H9 (cell line): ENCODE results near the gene IVNS1ABP. TPM values are rescaled to one million over a fixed set of nuclear protein-coding genes. Genes with fewer than 3 reads are reported as not detected.

Source experiments
- DNase-seq: peaks from one replicate; pipeline ENCODE4 v3.0.0-alpha.2; 2017
- H2AFZ ChIP-seq: one replicate; pipeline ENCODE4 v1.6.1; 2013; ENCODE audit warnings: mild to moderate bottlenecking, low read length, control low read depth, moderate library complexity
- H2AK5ac ChIP-seq: 2 replicates; pipeline ENCODE4 v1.6.1; 2013; ENCODE audit warnings: low read length, control low read depth, mixed read lengths; ENCODE audit not compliant: insufficient read length
- H2BK120ac ChIP-seq: one replicate; pipeline ENCODE4 v1.6.1; 2013; ENCODE audit warnings: low read depth, mild to moderate bottlenecking, low read length, control low read depth, inconsistent platforms; ENCODE audit not compliant: poor library complexity, severe bottlenecking
- H2BK12ac ChIP-seq: 2 replicates; pipeline ENCODE4 v1.6.1; 2013; ENCODE audit warnings: low read length, control low read depth, mixed read lengths, low read depth; ENCODE audit not compliant: insufficient read length
- H2BK15ac ChIP-seq: 2 replicates; pipeline ENCODE4 v1.6.1; 2013; ENCODE audit warnings: low read depth, low read length, control low read depth
- H2BK20ac ChIP-seq: one replicate; pipeline ENCODE4 v1.6.1; 2013; ENCODE audit warnings: low read depth, mild to moderate bottlenecking, low read length, control low read depth, inconsistent platforms; ENCODE audit not compliant: poor library complexity, severe bottlenecking
- H2BK5ac ChIP-seq: 2 replicates; pipeline ENCODE4 v1.6.1; 2013; ENCODE audit warnings: low read length, control low read depth, mixed read lengths; ENCODE audit not compliant: insufficient read length
- H3K14ac ChIP-seq: 2 replicates; pipeline ENCODE4 v1.6.1; 2013; ENCODE audit warnings: low read length, control low read depth; ENCODE audit not compliant: insufficient read depth
- H3K18ac ChIP-seq: 2 replicates; pipeline ENCODE4 v1.6.1; 2013; ENCODE audit warnings: low read depth, mild to moderate bottlenecking, mixed read lengths, low read length, control low read depth; ENCODE audit not compliant: insufficient read length
- H3K23ac ChIP-seq: 2 replicates; pipeline ENCODE4 v1.6.1; 2013; ENCODE audit warnings: low read length, control low read depth, mixed read lengths, low read depth; ENCODE audit not compliant: insufficient read length
- H3K23me2 ChIP-seq: 2 replicates; pipeline ENCODE4 v1.6.1; 2013; ENCODE audit warnings: low read depth, mild to moderate bottlenecking, mixed read lengths, low read length, control low read depth; ENCODE audit not compliant: insufficient read length, poor library complexity, severe bottlenecking
- H3K27ac ChIP-seq: 2 replicates; pipeline ENCODE4 v1.5.1; 2013; ENCODE audit warnings: low read length, control low read depth, mixed read lengths, low read depth; ENCODE audit not compliant: insufficient read length
- H3K27me3 ChIP-seq: 2 replicates; pipeline ENCODE4 v1.6.1; 2013; ENCODE audit warnings: low read length, control low read depth, inconsistent platforms; ENCODE audit not compliant: insufficient read depth
- H3K4ac ChIP-seq: 2 replicates; pipeline ENCODE4 v1.6.1; 2013; ENCODE audit warnings: low read depth, mild to moderate bottlenecking, control low read depth, inconsistent platforms, low read length, moderate library complexity
- H3K4me1 ChIP-seq: 2 replicates; pipeline ENCODE4 v1.6.1; 2013; ENCODE audit warnings: low read length, control low read depth, inconsistent platforms; ENCODE audit not compliant: insufficient read depth
- H3K4me2 ChIP-seq: 2 replicates; pipeline ENCODE4 v1.6.1; 2013; ENCODE audit warnings: low read length, control low read depth, mixed read lengths; ENCODE audit not compliant: insufficient read length, insufficient read depth
- H3K56ac ChIP-seq: 2 replicates; pipeline ENCODE4 v1.6.1; 2013; ENCODE audit warnings: low read depth, mild to moderate bottlenecking, mixed read lengths, low read length, control low read depth; ENCODE audit not compliant: insufficient read length
- H3K79me1 ChIP-seq: 2 replicates; pipeline ENCODE4 v1.6.1; 2013; ENCODE audit warnings: low read depth, mild to moderate bottlenecking, moderate library complexity, low read length, control low read depth, inconsistent platforms; ENCODE audit not compliant: insufficient read depth, poor library complexity, severe bottlenecking
- H3K79me2 ChIP-seq: 2 replicates; pipeline ENCODE4 v1.6.1; 2013; ENCODE audit warnings: low read length, control low read depth, inconsistent platforms; ENCODE audit not compliant: insufficient read depth
- H3K9ac ChIP-seq: 2 replicates; pipeline ENCODE4 v1.6.1; 2013; ENCODE audit warnings: low read length, control low read depth, mixed read lengths; ENCODE audit not compliant: insufficient read length; ENCODE audit errors: extremely low read depth
- H3K9me3 ChIP-seq: one replicate; pipeline ENCODE4 v1.6.1; 2013; ENCODE audit warnings: low read depth, low read length, inconsistent platforms; ENCODE audit not compliant: control insufficient read depth
- H3T11ph ChIP-seq: one replicate; pipeline ENCODE4 v1.6.1; 2013; ENCODE audit warnings: mild to moderate bottlenecking, low read length, control low read depth, inconsistent platforms
- H4K20me1 ChIP-seq: one replicate; pipeline ENCODE4 v1.6.1; 2013; ENCODE audit not compliant: control insufficient read depth, insufficient read length, insufficient read depth
- H4K5ac ChIP-seq: 2 replicates; pipeline ENCODE4 v1.6.1; 2013; ENCODE audit warnings: low read depth, mild to moderate bottlenecking, mixed read lengths, low read length, control low read depth; ENCODE audit not compliant: insufficient read length
- H4K8ac ChIP-seq: replicated peaks from 2 replicates; pipeline ENCODE4 v1.6.1; 2013; ENCODE audit warnings: low read length, control low read depth, mixed read lengths, low read depth; ENCODE audit not compliant: insufficient read length
- H4K91ac ChIP-seq: 2 replicates; pipeline ENCODE4 v1.6.1; 2013; ENCODE audit warnings: low read depth, mild to moderate bottlenecking, moderate library complexity, mixed read lengths, low read length, control low read depth; ENCODE audit not compliant: insufficient read length
- H3K27ac Mint-ChIP-seq, 3 experiments: 2 replicates in 2 of 3; 3 replicates in 1 of 3; pipeline ENCODE4 v1.8.0; 2020 to 2021; ENCODE audit warnings: mixed read lengths in 3 of 3, mild to moderate bottlenecking in 1 of 3, moderate library complexity in 1 of 3
- H3K27me3 Mint-ChIP-seq: 2 replicates; pipeline ENCODE4 v1.8.0; 2021; ENCODE audit warnings: low read depth, mild to moderate bottlenecking, moderate library complexity, mixed read lengths
- H3K36me3 Mint-ChIP-seq, 3 experiments: 2 replicates in 2 of 3; 3 replicates in 1 of 3; pipeline ENCODE4 v1.8.0; 2020 to 2021; ENCODE audit warnings: low read depth in 3 of 3, mixed read lengths in 3 of 3; ENCODE audit not compliant: insufficient read depth in 1 of 3
- H3K4me1 Mint-ChIP-seq, 2 experiments: 2 replicates each; pipeline ENCODE4 v1.8.0; 2020; ENCODE audit warnings: mixed read lengths in 2 of 2
- H3K4me3 Mint-ChIP-seq, 2 experiments: 2 replicates in 1 of 2; 3 replicates in 1 of 2; pipeline ENCODE4 v1.8.0; 2020 to 2021; ENCODE audit warnings: mild to moderate bottlenecking in 2 of 2, mixed read lengths in 2 of 2, moderate library complexity in 1 of 2
- H3K9me3 Mint-ChIP-seq, 2 experiments: 2 replicates in 1 of 2; 3 replicates in 1 of 2; pipeline ENCODE4 v1.8.0; 2020; ENCODE audit warnings: mild to moderate bottlenecking in 2 of 2, mixed read lengths in 2 of 2, moderate library complexity in 1 of 2
- CTCF ChIP-seq: fragments of 200-600 bp; sonication (generic); conservative IDR thresholded peaks from 3 replicates; pipeline ENCODE4 v1.8.0; 2021; ENCODE audit warnings: antibody characterized with exemption, mild to moderate bottlenecking
- WGBS: extraction: QIAGEN DNeasy Blood & Tissue Kit; methylation state at CpG from one replicate; pipeline ENCODE4 v1.1.7; 2013; ENCODE audit warnings: missing lambda C conversion rate, low lambda C conversion rate, mixed read lengths; ENCODE audit not compliant: insufficient read length; ENCODE audit errors: extremely low coverage; 5-methylcytosine and 5-hydroxymethylcytosine counted together
- total RNA-seq: library from RNA; stranded (reverse); gene quantifications from 2 replicates; pipeline ENCODE4 v1.2.1, GENCODE V29; 2021

The IVNS1ABP gene
- total RNA-seq, 1 experiment from 2014 or later = 110 TPM

GRCh38 chr1:185287451-185287850 lies 29.6 kb downstream of the IVNS1ABP start:
- no peak overlapping the region for H4K5ac ChIP-seq
- Mint-ChIP-seq H3K27me3 (no peaks in the 10 kb centered on the region), H3K4me1 (no peaks in the 10 kb centered on the region), H3K9me3 (no peaks in the 10 kb centered on the region; a peak in 2 of 5 replicates), H3K4me3 (no peak overlapping the region), H3K27ac (no peak overlapping the region), H3K36me3 (peaks cover 0 to 5% (median 0%) of the 10 kb centered on the region in 3 experiments; a peak in 3 of 7 replicates)
- H4K20me1 ChIP-seq = no peaks in the 10 kb centered on the region
- H3K27ac ChIP-seq = no peak overlapping the region
- no peak overlapping the region for H3K56ac ChIP-seq
- H4K8ac ChIP-seq = no peak overlapping the region
- H3K4me1 ChIP-seq = no peaks in the 10 kb centered on the region
- H3K79me2 ChIP-seq = no peaks in the 10 kb centered on the region
- TF ChIP-seq CTCF = no peak
- no peaks in the 10 kb centered on the region for H3K27me3 ChIP-seq
- no peak overlapping the region for H3K9ac ChIP-seq
- H3K4me2 ChIP-seq = no peak overlapping the region
- no peak overlapping the region for H3K23ac ChIP-seq
- no peak overlapping the region for H2BK20ac ChIP-seq
- H3K79me1 ChIP-seq = no peaks in the 10 kb centered on the region
- H2AK5ac ChIP-seq = no peak overlapping the region
- H2BK120ac ChIP-seq = no peak overlapping the region
- H2BK15ac ChIP-seq = no peak overlapping the region
- no peak overlapping the region for H2AFZ ChIP-seq
- WGBS = no CpG with 5 or more reads among the region's 2 CpGs
- H3K14ac ChIP-seq = no peak overlapping the region
- H3K9me3 ChIP-seq = no peaks in the 10 kb centered on the region
- H3K23me2 ChIP-seq = no peaks in the 10 kb centered on the region
- no peak overlapping the region for H2BK5ac ChIP-seq
- H2BK12ac ChIP-seq = no peak overlapping the region
- H3K18ac ChIP-seq = no peak overlapping the region
- no peak overlapping the region for H3K4ac ChIP-seq
- no peak for DNase-seq
- no peak overlapping the region for H3T11ph ChIP-seq
- H4K91ac ChIP-seq = no peak overlapping the region
